Kidney (tissue), 14 donors: ENCODE data around the gene BSN. TPM values are rescaled to one million over a fixed set of nuclear protein-coding genes. Genes with fewer than 3 reads are reported as not detected.

Source experiments
- DNase-seq, 5 donors: peaks; one replicate each; pipeline ENCODE4 v3.0.0-alpha.2; 2013 to 2020
- FAIRE-seq: peaks from 2 replicates; lab custom pipeline; 2012; peaks lifted over from hg19 to GRCh38; lab: Jason Lieb, UNC
- H3K27ac ChIP-seq, 2 donors: one replicate each; pipeline ENCODE4 v1.7.0; 2013; ENCODE audit warnings: low read depth in 2 of 2, low read length in 2 of 2, inconsistent platforms in 1 of 2
- H3K27me3 ChIP-seq: one replicate; pipeline ENCODE4 v1.7.1; 2013; ENCODE audit warnings: low read length, inconsistent platforms; ENCODE audit not compliant: control insufficient read depth, insufficient read depth
- H3K36me3 ChIP-seq, 3 donors: one replicate each; pipeline versions ENCODE4 v1.7.0 to v1.7.1; 2013; ENCODE audit warnings: low read length in 3 of 3, control low read depth in 1 of 3, inconsistent platforms in 1 of 3; ENCODE audit not compliant: insufficient read depth in 3 of 3, control insufficient read depth in 2 of 3
- H3K4me1 ChIP-seq, 3 donors: one replicate each; pipeline versions ENCODE4 v1.7.0 to v1.7.1; 2013; ENCODE audit warnings: low read length in 3 of 3, inconsistent platforms in 1 of 3, low read depth in 1 of 3; ENCODE audit not compliant: control insufficient read depth in 2 of 3, insufficient read depth in 2 of 3
- H3K4me3 ChIP-seq, 3 donors: one replicate each; pipeline versions ENCODE4 v1.7.0 to v1.8.1; 2013; ENCODE audit warnings: low read length in 3 of 3, control low read depth in 1 of 3, inconsistent platforms in 1 of 3
- H3K9ac ChIP-seq, 3 donors: one replicate each; pipeline versions ENCODE4 v1.7.0 to v1.7.1; 2013; ENCODE audit warnings: low read length in 3 of 3, control low read depth in 1 of 3, inconsistent platforms in 1 of 3
- H3K9me3 ChIP-seq, 3 donors: one replicate each; pipeline versions ENCODE4 v1.7.0 to v1.7.1; 2013; ENCODE audit warnings: low read length in 3 of 3, control low read depth in 1 of 3, inconsistent platforms in 1 of 3; ENCODE audit not compliant: control insufficient read depth in 2 of 3, insufficient read depth in 1 of 3
- CTCF ChIP-seq: IDR thresholded peaks from 3 replicates; pipeline ENCODE4 v1.5.1; 2012; ENCODE audit warnings: mild to moderate bottlenecking, moderate library complexity, borderline replicate concordance; ENCODE audit not compliant: insufficient read depth; ENCODE audit errors: extremely low read depth
- intact Hi-C: fragments of 100-400 bp; cut with DNase I; formaldehyde crosslinking; loops from one replicate; pipeline ENCODE4 v1.11.1; 2022
- polyA plus RNA-seq: library from polyadenylated mRNA; stranded (reverse); fragments of 350-450 nt; fragmentation: Illumina TruSeq; extraction: RNeasy Lipid Tissue Mini Kit (QIAGEN cat#74804); gene quantifications from one replicate; pipeline ENCODE4 v1.2.3, GENCODE V29; 2014; ENCODE audit warnings: low read depth, low replicate concordance; ENCODE audit not compliant: insufficient read depth
- total RNA-seq: library from RNA; stranded (reverse); fragmentation: NEBNext Ultra II Directional; extraction: Animal tissue kit (Norgen Biotek cat#: 25700); gene quantifications from one replicate; pipeline ENCODE4 v1.2.1, GENCODE V29; 2021
- donor health status: control.
- donor health status: control.
- donor health status: control.
- donor health status: control.
- donor health status: control.
- donor health status: DM: yes; HTN: yes; CAD: no.
- donor health status: Normal renal cell carcinoma (clear cell type).

The BSN gene
- total and polyA plus RNA-seq, 2 donors from 2014 or later: 0.11 to 1.3 TPM

DNA sequence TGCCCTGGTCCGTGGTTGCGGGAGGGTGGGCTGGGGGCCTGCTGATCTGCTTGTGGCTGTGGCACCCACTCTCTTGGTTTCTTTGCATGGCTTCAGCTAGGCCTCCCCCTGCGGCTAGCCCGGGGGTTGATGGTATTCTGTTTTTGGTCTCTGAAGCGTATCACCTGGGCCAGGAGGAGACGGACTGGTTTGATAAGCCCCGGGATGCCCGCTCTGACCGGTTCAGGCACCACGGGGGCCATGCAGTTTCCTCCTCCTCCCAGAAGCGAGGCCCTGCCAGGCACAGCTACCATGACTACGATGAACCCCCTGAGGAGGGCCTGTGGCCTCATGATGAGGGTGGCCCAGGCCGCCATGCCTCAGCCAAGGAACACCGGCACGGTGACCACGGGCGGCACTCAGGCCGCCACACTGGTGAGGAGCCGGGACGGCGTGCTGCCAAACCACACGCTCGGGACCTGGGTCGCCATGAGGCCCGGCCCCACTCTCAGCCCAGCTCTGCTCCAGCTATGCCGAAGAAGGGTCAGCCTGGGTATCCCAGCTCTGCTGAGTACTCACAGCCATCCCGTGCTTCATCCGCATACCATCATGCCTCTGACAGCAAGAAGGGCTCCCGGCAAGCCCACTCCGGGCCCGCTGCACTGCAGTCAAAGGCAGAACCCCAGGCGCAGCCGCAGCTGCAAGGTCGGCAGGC is 108.6 kb downstream of the BSN start:
- H3K9ac ChIP-seq: no peak overlapping the region
- no peaks in the 10 kb centered on the region for H3K36me3 ChIP-seq
- H3K9me3 ChIP-seq: no peaks in the 10 kb centered on the region
- H3K4me1 ChIP-seq: peaks cover 0 to 24% (median 8%) of the 10 kb centered on the region in 3 donors
- intact Hi-C loops: loop anchor here (10.0 kb wide), 1 partner anchor 118 kb away; no protein-coding TSS in a partner anchor
- DNase-seq: peak in 1 of 5 donors; percentile 65
- H3K4me3 ChIP-seq: no peak overlapping the region
- no peak overlapping the region for H3K27ac ChIP-seq
- H3K27me3 ChIP-seq: no peaks in the 10 kb centered on the region
- no peak for TF ChIP-seq CTCF
- no peak for FAIRE-seq

DNA sequence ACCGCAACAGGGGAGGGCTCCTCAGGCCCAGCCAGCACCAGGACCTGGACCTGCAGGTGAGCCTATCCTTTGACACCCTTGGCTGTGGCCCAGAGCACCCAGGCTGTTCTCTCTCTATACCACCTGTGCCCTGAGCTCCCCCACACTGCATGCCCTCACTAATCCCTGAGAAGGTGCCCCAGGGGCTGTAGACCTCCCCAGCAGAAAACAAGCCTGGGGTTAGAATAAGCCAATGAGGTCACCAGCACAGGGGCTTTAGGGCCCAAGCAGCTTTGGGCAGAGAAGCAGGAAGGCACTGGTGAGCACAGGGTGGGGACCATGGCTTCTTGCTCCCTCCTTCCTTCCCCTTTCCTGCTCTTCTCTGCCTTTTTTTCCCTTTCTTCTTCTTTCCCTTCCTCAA is 109.6 kb downstream of the BSN start:
- TF ChIP-seq CTCF: no peak
- intact Hi-C loops: loop anchor here (10.0 kb wide), 1 partner anchor 119 kb away; no protein-coding TSS in a partner anchor
- Histone ChIP-seq H3K9me3 (no peaks in the 10 kb centered on the region), H3K27ac (no peak overlapping the region), H3K27me3 (no peaks in the 10 kb centered on the region), H3K4me1 (peaks cover 0 to 24% (median 8%) of the 10 kb centered on the region in 3 donors), H3K36me3 (no peaks in the 10 kb centered on the region), H3K9ac (no peak overlapping the region), H3K4me3 (no peak overlapping the region)
- FAIRE-seq (no peak), DNase-seq (no peak)

GRCh38 chr3:49664300-49664699 is 110.0 kb downstream of the BSN start:
- H3K27ac ChIP-seq: no peak overlapping the region
- H3K9ac ChIP-seq: no peak overlapping the region
- intact Hi-C loops: loop anchor here (10.0 kb wide), 1 partner anchor 119 kb away; no protein-coding TSS in a partner anchor
- H3K4me3 ChIP-seq: no peak overlapping the region
- no peak for TF ChIP-seq CTCF
- no peaks in the 10 kb centered on the region for H3K9me3 ChIP-seq
- FAIRE-seq (no peak), DNase-seq (no peak)
- H3K36me3 ChIP-seq: no peaks in the 10 kb centered on the region
- H3K27me3 ChIP-seq: no peaks in the 10 kb centered on the region
- H3K4me1 ChIP-seq: peaks cover 0 to 24% (median 10%) of the 10 kb centered on the region in 3 donors
